GM10266 (cell line): Measurements from ENCODE around the gene SRP54.
"Not testable (repeated sequence)": the region's sequence is repeated elsewhere in the genome, so short reads cannot be mapped to it uniquely, and the experiment has no call there.

ENCODE experiments used
- DNase-seq: peaks from one replicate; pipeline ENCODE4 v3.0.0; 2012; ENCODE audit errors: extremely low spot score
- TF ChIP-seq, protein P1 (sequence below): IDR thresholded peaks from 2 replicates; pipeline ENCODE4 v1.5.1; 2012; ENCODE audit warnings: mild to moderate bottlenecking, low read depth; ENCODE audit not compliant: control insufficient read depth, insufficient read depth; ENCODE audit errors: missing control alignments

Gene SRP54

DNA sequence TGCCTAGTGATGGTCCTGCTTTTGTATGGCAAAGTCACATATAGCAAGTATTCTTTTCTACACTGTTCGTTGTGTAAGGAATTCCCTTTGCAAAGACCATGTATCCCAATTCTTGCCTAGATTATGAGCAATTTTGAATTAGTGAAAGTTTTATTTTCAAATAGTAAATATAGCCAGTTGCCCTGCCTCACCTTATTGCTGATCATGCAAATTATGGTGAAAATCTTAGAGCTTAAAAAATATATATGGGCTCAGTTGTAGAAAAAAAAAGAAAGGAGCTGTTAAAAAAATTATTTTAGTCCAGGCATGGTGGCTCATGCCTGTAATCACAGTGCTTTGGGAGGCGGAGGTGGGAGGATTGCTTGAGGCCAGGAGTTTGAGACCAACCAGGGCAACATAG, 18.8 kb downstream of the SRP54 start:
- DNase-seq, result no peak
- TF ChIP-seq, protein P1, sequence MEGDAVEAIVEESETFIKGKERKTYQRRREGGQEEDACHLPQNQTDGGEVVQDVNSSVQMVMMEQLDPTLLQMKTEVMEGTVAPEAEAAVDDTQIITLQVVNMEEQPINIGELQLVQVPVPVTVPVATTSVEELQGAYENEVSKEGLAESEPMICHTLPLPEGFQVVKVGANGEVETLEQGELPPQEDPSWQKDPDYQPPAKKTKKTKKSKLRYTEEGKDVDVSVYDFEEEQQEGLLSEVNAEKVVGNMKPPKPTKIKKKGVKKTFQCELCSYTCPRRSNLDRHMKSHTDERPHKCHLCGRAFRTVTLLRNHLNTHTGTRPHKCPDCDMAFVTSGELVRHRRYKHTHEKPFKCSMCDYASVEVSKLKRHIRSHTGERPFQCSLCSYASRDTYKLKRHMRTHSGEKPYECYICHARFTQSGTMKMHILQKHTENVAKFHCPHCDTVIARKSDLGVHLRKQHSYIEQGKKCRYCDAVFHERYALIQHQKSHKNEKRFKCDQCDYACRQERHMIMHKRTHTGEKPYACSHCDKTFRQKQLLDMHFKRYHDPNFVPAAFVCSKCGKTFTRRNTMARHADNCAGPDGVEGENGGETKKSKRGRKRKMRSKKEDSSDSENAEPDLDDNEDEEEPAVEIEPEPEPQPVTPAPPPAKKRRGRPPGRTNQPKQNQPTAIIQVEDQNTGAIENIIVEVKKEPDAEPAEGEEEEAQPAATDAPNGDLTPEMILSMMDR, result no peak

DNA sequence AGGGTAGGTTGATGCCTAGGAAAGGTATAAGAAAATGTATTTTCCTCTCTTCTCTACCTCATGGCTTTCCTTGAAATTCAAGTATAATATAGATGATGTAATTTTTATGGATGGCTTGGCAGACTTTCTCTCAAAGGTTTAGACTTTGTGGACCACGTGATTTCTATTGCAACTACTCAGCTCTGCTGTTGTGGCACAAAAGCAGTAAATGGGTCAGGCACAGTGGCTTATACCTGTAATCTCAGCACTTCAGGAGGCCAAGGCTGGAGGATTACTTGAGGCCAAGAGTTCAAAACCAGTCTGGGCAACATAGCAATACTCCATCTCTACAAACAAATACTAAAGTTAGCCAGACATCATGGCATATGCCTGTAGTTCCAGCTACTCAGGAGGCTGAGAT, 22.0 kb downstream of the SRP54 start:
- TF ChIP-seq, protein P1, result no peak
- DNase-seq, result no peak

DNA sequence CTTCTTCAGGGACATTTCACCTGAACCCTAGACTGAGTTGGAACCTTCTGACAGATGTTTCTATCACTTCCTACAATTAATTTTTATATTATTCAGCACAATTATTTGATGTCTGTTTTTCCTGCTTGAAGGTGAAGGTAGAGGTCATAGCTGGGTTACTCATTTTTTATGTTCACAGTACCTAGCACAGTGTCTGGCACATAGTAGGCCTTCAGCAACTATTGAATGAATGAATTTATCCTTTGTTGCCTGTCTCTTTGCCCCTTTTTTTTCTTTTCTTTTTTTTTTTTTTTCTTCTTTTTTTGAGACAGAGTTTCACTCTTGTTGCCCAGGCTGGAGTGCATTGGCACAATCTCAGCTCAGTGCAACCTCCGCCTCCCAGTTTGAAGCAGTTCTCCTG, 33.8 kb downstream of the SRP54 start:
- TF ChIP-seq, protein P1, result no peak
- no peak for DNase-seq

DNA sequence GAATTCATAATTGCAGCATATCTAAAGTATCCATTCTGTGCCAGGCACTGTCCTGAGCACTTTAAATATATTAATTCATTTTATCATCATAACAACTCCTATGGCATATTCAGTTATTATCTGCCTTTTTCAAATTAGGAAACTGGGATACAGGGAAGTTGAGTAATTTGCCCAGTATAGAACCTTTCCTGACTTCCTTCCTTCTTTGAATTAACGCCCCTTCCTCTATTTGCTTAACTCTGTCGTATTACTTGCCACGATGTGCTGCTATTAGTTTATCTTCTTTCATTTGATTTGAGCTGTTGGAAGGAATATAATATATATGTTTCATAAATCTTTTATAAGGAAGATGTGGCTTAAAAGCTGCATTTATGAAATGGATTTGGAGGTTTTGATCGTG, 37.9 kb downstream of the SRP54 start:
- DNase-seq, result no peak
- TF ChIP-seq, protein P1, result no peak

DNA sequence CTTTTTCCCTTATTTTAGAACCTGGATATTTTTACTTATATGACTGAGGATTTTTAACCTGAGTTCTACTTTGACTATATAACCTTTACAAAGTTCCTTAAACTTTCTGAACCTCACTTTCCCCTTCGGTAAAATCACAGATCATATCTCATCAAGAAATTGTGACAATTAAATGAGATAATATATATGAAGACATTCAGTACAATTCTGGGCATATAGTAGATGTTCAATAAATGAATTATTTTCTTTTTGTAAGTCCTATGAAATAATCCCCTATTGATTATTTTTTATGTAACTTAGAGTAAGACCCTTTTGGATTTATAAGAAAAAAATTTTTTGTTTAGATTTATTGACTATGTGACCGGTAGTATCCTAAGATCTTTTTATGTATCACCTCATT, 45.6 kb downstream of the SRP54 start:
- TF ChIP-seq, protein P1, result no peak
- no peak for DNase-seq

DNA sequence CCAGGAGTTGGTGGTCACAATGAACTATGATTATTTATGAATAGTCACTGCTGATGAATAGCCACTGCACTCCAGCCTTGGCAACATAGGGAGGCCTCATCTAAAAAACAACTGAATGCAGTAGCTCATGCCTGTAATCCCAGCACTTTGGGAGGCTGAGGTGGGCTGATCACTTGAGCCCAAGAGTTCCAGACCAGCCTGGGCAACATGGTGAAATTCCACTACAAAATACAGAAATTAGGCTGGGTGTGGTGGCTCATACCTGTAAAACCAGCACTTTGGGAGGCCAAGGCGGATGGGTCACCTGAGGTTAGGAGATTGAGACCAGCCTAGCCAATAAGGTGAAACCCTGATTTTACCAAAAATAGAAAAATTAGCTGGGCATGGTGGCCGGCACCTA, 49.8 kb downstream of the SRP54 start:
- TF ChIP-seq, protein P1, result no peak
- no peak for DNase-seq

DNA sequence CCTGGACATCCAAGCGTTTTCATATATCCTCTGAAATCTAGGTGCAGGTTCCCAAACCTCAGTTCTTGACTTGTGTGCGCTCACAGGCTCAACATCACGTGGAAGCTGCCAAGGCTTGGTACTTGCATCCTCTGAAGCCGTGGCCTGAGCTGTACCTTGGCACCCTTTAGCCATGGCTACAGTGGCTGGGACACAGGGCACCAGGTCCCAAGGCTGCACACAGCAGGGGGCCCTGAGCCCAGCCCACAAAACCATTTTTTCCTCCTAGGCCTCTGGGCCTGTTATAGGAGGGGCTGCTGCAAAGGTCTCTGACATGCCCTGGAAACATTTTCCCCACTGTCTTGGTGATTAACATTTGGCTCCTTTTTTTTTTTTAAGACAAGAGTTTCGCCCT, 51.6 kb downstream of the SRP54 start:
- no peak for DNase-seq
- TF ChIP-seq, protein P1, result no peak

DNA sequence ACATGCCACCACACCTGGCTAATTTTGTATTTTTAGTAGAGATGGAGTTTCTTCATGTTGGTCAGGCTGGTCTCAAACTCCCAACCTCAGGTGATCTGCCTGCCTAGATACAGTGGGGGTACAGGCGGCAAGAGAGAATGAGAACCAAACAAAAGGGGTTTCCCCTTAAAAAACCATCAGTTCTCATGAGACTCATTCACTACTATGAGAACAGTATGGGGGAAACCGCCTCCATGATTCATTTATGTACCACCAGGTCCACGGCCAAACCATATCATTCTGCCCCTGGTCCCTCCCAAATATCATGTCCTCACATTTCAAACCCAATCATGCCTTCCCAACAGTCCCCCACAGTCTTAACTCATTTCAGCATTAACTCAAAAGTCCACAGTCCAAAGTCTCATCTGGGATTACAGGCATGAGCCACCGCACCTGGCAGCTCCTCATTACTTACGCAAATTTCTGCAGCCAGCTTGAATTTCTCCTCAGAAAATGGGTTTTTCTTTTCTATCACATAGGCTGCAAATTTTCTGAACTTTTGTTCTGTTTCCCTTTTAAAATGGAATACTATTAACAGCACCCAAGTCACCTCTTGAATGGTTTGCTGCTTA, 52.3 kb downstream of the SRP54 start:
- not testable (repeated sequence) for DNase-seq

DNA sequence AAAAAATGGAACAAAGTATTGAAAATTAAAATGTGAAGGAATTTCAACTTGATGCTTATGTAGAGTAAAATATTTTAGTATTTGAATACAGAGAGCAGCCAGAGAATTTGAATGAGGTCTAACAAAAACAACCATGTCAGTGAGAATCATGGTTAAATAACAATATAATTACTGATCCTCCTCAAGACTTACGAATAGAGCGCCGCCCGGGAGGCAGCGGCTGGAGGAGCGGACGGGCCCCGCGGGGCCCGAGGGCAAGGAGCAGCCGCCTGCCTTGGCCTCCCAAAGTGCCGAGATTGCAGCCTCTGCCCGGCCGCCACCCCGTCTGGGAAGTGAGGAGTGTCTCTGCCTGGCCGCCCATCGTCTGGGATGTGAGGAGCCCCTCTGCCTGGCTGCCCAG, 55.5 kb downstream of the SRP54 start:
- not testable (repeated sequence) for DNase-seq
